ENCODE results near the gene CMTM4.
"Not testable (repeated sequence)": the region's sequence is repeated elsewhere in the genome, so short reads cannot be mapped to it uniquely, and the experiment has no call there.

The CMTM4 gene

DNA sequence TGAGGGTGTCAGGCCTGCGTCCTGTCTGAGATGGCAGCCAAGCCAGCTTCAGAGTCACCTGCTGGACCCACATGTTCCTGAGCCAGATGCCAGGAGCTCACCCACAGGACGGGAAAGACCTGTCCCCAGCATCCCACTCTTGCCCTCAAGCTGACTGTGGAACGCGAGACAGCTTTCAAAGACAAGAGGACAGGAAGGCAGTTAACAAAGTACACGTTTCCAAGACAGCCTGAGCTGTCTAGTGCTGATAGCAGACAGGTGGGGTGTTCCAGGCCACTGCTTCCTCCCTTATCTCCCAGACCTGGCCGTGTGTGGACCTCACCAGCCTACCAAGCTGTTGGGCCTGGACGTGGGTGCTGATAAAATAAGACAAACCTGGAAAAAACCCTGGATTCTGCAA is 78.8 kb downstream of the CMTM4 start:
- TF ChIP-seq CTCF (IDR thresholded peaks at IDR 0.05; ENCODE audit: low read depth, low read length, missing control alignments) = no peak
- H3K4me3 ChIP-seq (replicated peaks; ENCODE audit: low read depth, low read length) = no peak overlapping the region
- DNase-seq (ENCODE audit: extremely low read depth, low read depth) = no peak

DNA sequence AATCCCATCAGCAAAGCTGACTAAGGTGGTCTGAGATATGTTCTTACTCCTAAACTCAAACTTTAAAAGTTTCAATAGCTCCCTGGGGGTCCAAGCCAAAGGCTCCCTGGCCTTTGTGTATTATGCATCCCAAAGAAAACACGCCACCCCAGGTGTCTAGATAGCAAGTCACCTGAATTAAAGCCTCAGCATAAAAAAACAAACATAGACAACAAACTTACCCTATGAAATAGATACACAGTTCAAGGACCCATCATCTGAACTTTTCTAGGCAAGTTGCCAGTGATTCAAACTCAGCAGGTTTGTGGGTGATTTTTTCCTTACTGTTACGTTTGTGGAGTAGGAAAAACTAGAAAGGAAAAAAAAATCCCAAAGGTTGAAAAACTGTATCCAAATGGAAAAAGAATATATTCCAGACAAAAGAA is 79.5 kb downstream of the CMTM4 start:
- no peak for DNase-seq (ENCODE audit: extremely low read depth, low read depth)
- TF ChIP-seq CTCF (IDR thresholded peaks at IDR 0.05; ENCODE audit: low read depth, low read length, missing control alignments) = no peak
- no peak overlapping the region for H3K4me3 ChIP-seq (replicated peaks; ENCODE audit: low read depth, low read length)

DNA sequence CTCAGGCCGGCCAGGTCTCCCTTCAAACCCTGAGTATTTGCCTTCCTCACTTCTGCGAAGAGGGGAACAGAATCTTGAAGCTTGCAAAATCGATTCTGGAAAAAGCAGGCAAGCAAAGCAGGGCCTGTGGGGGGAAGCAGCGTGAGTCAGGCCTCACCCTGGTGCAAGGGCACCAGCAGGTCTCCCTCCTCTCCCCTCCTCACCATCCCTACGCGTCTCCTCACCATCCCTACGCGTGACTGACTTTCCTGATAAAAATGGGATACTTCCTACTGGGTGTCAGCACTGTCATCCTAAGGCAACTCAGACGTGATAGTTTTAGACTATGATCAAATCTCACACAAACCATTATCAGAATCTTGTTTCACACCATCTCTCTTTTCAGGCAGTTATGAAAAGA is 80.0 kb downstream of the CMTM4 start:
- no peak for DNase-seq (ENCODE audit: extremely low read depth, low read depth)
- no peak for TF ChIP-seq CTCF (IDR thresholded peaks at IDR 0.05; ENCODE audit: low read depth, low read length, missing control alignments)
- no peak overlapping the region for H3K4me3 ChIP-seq (replicated peaks; ENCODE audit: low read depth, low read length)

- DNase-seq (ENCODE audit: extremely low read depth, low read depth) = no peak
- no peak for TF ChIP-seq CTCF (IDR thresholded peaks at IDR 0.05; ENCODE audit: low read depth, low read length, missing control alignments)
- no peak overlapping the region for H3K4me3 ChIP-seq (replicated peaks; ENCODE audit: low read depth, low read length)
Observed at GRCh38 chr16:66616169-66616568, 80.4 kb downstream of the CMTM4 start.

DNA sequence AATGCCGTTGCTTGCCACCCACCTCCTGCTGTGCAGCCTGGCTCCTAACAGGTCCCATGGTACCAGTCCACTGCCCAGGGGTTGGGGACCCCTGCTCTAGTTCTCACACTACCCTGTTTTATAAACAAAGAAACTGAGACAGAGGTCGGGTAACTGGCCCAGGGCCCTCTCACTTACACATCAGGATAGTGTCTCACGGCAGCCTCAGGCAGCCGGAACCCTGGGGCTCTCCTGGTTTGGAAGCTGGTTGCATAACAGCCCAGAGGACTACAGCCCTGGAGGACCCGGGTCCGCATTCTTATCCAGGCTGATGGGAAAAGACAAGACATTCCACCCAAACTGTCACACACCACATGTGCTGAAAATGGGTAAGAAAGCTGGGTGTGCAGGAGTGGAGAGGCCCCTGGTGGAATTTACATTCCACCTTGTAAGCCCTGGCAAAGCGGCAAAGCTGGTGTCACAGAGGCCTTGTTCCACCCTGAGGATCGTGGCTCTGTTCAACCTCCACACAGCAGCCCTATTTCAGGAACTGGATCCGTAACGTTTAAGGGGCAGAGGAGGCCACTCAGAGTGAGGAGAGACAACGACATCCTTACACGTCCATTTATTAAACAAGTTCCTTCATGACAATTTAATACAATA is 82.3 kb downstream of the CMTM4 start:
- no peak overlapping the region for H3K4me3 ChIP-seq (replicated peaks; ENCODE audit: low read depth, low read length)
- no peak for DNase-seq (ENCODE audit: extremely low read depth, low read depth)
- TF ChIP-seq CTCF (IDR thresholded peaks at IDR 0.05; ENCODE audit: low read depth, low read length, missing control alignments) = no peak

DNA sequence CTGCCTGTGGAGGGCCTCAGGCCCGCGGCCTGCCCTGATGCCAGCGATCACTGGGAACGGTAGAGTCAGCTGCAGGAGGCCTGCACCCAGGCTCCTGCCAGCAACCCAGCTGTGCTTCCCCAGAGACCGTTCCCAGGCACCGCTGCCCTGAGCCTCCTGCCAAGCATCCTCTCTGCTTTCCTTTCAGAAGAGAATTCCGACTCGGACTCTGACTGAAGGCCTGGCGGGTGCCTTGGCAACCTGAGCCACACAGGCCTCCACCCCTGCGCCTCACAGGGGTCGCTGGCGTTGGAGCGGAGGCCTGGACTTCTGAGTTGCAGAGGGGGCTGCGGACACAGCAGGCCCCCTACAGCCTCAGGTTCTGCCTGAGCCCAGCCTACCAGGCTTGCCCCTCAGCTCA is 84.1 kb downstream of the CMTM4 start:
- no peak for DNase-seq (ENCODE audit: extremely low read depth, low read depth)
- TF ChIP-seq CTCF (IDR thresholded peaks at IDR 0.05; ENCODE audit: low read depth, low read length, missing control alignments) = no peak
- H3K4me3 ChIP-seq (replicated peaks; ENCODE audit: low read depth, low read length) = no peak overlapping the region

- DNase-seq (ENCODE audit: extremely low read depth, low read depth); H3K4me3 ChIP-seq (replicated peaks; ENCODE audit: low read depth, low read length): not testable (repeated sequence)
Observed at GRCh38 chr16:66611911-66612310, 84.6 kb downstream of the CMTM4 start.

All from HFF-Myc (cell line).